Ovary (tissue), 9 donors: ENCODE measurements around the gene PELO. TPM values are rescaled to one million over a fixed set of nuclear protein-coding genes. Genes with fewer than 3 reads are reported as not detected.

Source experiments
- DNase-seq, 5 donors: peaks; one replicate each; pipeline ENCODE4 v3.0.0-alpha.2; 2019 to 2020
- H3K27ac ChIP-seq, 2 donors: fragments of 200-600 bp; one replicate each; pipeline versions ENCODE4 v1.5.1 to v1.8.0; 2019 to 2022
- H3K27me3 ChIP-seq: fragments of 200-600 bp; one replicate; pipeline ENCODE4 v1.8.0; 2022
- H3K36me3 ChIP-seq: fragments of 200-600 bp; sonication (generic); one replicate; pipeline ENCODE4 v1.5.1; 2019
- H3K4me1 ChIP-seq: one replicate; pipeline ENCODE4 v1.8.1; 2013; ENCODE audit warnings: mild to moderate bottlenecking, moderate library complexity; ENCODE audit not compliant: insufficient read depth
- H3K4me3 ChIP-seq: fragments of 200-600 bp; sonication (generic); one replicate; pipeline ENCODE4 v1.5.1; 2017
- H3K9me3 ChIP-seq, 2 donors: fragments of 200-600 bp in 1 of 2; sonication (generic) in 1 of 2; one replicate each; pipeline versions ENCODE4 v1.5.1 to v1.8.1; 2013 to 2019; ENCODE audit warnings: mild to moderate bottlenecking in 1 of 2, moderate library complexity in 1 of 2
- EP300 ChIP-seq: sonication (generic); formaldehyde crosslinking; IDR thresholded peaks from one replicate; pipeline ENCODE4 v1.6.1; 2017; ENCODE audit warnings: antibody characterized with exemption
- POLR2A ChIP-seq: fragments of 450-650 bp; IDR thresholded peaks from one replicate; pipeline ENCODE4 v1.6.1; 2017; ENCODE audit warnings: antibody characterized with exemption, mild to moderate bottlenecking, moderate library complexity
- WGBS, 3 donors: extraction: QIAGEN DNeasy Blood & Tissue Kit in 1 of 3; methylation state at CpG; one replicate each; pipeline versions ENCODE4 v1.1.5 to v1.1.7; 2013 to 2017; 5-methylcytosine and 5-hydroxymethylcytosine counted together
- intact Hi-C, 4 donors: fragments of 100-400 bp; cut with DNase I; formaldehyde crosslinking; loops; one replicate each; pipeline versions ENCODE4 v1.11.0 to v1.15.1; 2022 to 2023
- polyA plus RNA-seq, 2 donors: library from polyadenylated mRNA; stranded (reverse); fragments of 200-250 nt in 1 of 2; fragments of 350-450 nt in 1 of 2; fragmentation: Illumina TruSeq in 1 of 2; extraction: RNeasy Lipid Tissue Mini Kit (QIAGEN cat#74804) in 1 of 2; gene quantifications; one replicate each; pipeline ENCODE4 v1.2.3, GENCODE V29; 2013 to 2014
- total RNA-seq, 7 donors: library from RNA; depleted of rRNA in 2 of 7; stranded (reverse); fragments of >200 nt in 2 of 7; fragmentation: NEBNext Ultra II Directional in 3 of 7; extraction: Animal tissue kit (Norgen Biotek cat#: 25700) in 3 of 7; gene quantifications; one replicate each; pipeline versions ENCODE4 v1.1.0 to v1.2.4, GENCODE V29; 2016 to 2023
- TF ChIP-seq, protein P1 (sequence below), 3 donors: fragments of 450-650 bp in 2 of 3; fragments of 200-600 bp in 1 of 3; IDR thresholded peaks; one replicate each; pipeline versions ENCODE4 v1.5.1 to v1.8.0; 2016 to 2022; ENCODE audit warnings: antibody characterized with exemption in 3 of 3, mild to moderate bottlenecking in 1 of 3
- donor health status: DM: no; HTN: no; CAD: no; lungs with moderate emphysema.
- donor health status: DM: no; HTN: no; CAD: no.
- donor health status: Bipolar disorder and iron deficiency.
- donor health status: DM: yes; HTN: yes; CAD: no.
- donor health status: DM: no; HTN: no; CAD: no.
- donor health status: DM: yes; HTN: yes; CAD: no.

The PELO gene
- total and polyA plus RNA-seq, 9 donors: 6.3 to 19.0 (median 11.8) TPM

- H3K4me1 ChIP-seq: no peaks in the 10 kb centered on the region
- H3K4me3 ChIP-seq: no peak overlapping the region
- no peak overlapping the region for H3K27ac ChIP-seq
- no peaks in the 10 kb centered on the region for H3K27me3 ChIP-seq
- no peaks in the 10 kb centered on the region for H3K9me3 ChIP-seq
- no peaks in the 10 kb centered on the region for H3K36me3 ChIP-seq
- TF ChIP-seq EP300 (no peak), POLR2A (no peak)
- TF ChIP-seq, protein P1, sequence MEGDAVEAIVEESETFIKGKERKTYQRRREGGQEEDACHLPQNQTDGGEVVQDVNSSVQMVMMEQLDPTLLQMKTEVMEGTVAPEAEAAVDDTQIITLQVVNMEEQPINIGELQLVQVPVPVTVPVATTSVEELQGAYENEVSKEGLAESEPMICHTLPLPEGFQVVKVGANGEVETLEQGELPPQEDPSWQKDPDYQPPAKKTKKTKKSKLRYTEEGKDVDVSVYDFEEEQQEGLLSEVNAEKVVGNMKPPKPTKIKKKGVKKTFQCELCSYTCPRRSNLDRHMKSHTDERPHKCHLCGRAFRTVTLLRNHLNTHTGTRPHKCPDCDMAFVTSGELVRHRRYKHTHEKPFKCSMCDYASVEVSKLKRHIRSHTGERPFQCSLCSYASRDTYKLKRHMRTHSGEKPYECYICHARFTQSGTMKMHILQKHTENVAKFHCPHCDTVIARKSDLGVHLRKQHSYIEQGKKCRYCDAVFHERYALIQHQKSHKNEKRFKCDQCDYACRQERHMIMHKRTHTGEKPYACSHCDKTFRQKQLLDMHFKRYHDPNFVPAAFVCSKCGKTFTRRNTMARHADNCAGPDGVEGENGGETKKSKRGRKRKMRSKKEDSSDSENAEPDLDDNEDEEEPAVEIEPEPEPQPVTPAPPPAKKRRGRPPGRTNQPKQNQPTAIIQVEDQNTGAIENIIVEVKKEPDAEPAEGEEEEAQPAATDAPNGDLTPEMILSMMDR (IDR thresholded peaks at IDR 0.05): no peak
- intact Hi-C loops: no loop called here
- DNase-seq: no peak
Measured at GRCh38 chr5:52749666-52750065, 38.0 kb upstream of the PELO start.

DNA sequence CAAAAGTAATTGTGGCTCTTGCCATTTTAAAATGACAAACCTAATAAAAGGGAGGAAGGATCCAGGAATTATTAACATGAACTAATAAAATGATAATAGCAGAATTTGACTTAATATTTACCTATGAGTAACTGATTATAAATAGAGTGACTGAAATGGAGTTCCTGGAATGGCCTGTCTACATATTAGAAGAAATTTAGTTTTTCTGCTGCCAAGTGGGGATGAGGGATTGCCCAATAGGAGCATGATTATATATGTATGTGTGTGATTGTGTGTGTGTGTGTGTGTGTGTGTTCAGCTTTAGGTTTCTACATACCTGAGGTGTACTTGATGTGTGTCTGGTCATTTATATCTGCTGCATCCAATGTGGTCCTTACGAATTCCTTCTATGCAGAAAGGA lies 36.6 kb upstream of the PELO start:
- Histone ChIP-seq H3K27ac (no peak overlapping the region), H3K9me3 (no peaks in the 10 kb centered on the region), H3K27me3 (no peaks in the 10 kb centered on the region), H3K36me3 (no peaks in the 10 kb centered on the region), H3K4me1 (no peaks in the 10 kb centered on the region), H3K4me3 (no peak overlapping the region)
- DNase-seq: no peak
- intact Hi-C loops: no loop called here
- no peak for TF ChIP-seq EP300
- TF ChIP-seq POLR2A: no peak
- TF ChIP-seq, protein P1 (IDR thresholded peaks at IDR 0.05): no peak
- WGBS, 3 donors: 92 to 93% (median 92%) methylated on average over 1 of the region's 1 CpG

DNA sequence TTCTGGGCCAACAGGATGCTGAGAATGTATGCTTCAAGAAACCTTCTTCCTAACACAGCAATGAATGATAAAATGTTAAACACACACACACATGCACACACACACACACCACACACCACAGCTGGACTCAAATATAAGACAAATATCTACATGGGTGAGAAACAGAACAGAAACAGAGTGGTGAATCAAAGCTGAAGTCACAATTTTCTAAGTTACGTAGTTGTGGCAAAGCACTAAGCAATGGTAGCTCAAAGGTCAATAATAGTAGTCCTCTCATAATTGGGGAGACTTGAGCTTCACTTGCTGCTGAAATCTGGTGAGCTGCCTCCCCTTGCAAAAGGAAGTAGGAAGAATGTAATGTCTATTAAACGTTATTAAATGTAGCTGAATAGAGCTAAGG lies 33.7 kb upstream of the PELO start:
- 84 to 92% (median 86%) methylated on average over 2 of the region's 2 CpGs for WGBS, 3 donors
- intact Hi-C loops: no loop called here
- no peak for DNase-seq

DNA sequence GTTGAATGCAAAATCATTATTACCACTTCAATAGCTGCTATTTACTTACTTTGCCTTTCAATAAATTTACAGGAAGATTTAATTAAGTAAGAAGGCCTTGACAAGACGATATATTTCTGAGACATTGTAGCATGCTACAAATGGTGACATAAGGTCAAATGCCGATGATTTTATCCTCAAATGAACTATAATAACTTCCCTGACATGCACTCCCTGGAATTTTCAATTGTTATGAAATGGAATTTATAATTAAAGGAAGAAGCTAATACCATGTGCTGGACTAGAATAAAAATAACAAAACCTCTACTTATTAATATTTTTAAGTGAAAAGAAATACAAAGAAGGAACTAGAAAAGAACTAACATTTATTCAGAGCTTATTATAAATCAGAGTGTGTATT lies 30.2 kb upstream of the PELO start:
- no peak overlapping the region for H3K27ac ChIP-seq
- no peak for DNase-seq
- no peaks in the 10 kb centered on the region for H3K4me1 ChIP-seq
- no peaks in the 10 kb centered on the region for H3K36me3 ChIP-seq
- no peaks in the 10 kb centered on the region for H3K27me3 ChIP-seq
- no peak overlapping the region for H3K4me3 ChIP-seq
- H3K9me3 ChIP-seq: no peaks in the 10 kb centered on the region
- TF ChIP-seq EP300: no peak
- TF ChIP-seq POLR2A: no peak
- TF ChIP-seq, protein P1 (IDR thresholded peaks at IDR 0.05): no peak
- intact Hi-C loops: no loop called here
- WGBS, 3 donors: 22 to 45% (median 33%) methylated on average over 2 of the region's 2 CpGs

More for the DNA sequence above, 33.7 kb upstream of the PELO start:
- TF ChIP-seq, protein P1 (IDR thresholded peaks at IDR 0.05): no peak
- no peak for TF ChIP-seq POLR2A
- no peaks in the 10 kb centered on the region for H3K36me3 ChIP-seq
- H3K4me1 ChIP-seq: no peaks in the 10 kb centered on the region
- no peaks in the 10 kb centered on the region for H3K9me3 ChIP-seq
- no peaks in the 10 kb centered on the region for H3K27me3 ChIP-seq
- H3K27ac ChIP-seq: no peak overlapping the region
- no peak overlapping the region for H3K4me3 ChIP-seq

DNA sequence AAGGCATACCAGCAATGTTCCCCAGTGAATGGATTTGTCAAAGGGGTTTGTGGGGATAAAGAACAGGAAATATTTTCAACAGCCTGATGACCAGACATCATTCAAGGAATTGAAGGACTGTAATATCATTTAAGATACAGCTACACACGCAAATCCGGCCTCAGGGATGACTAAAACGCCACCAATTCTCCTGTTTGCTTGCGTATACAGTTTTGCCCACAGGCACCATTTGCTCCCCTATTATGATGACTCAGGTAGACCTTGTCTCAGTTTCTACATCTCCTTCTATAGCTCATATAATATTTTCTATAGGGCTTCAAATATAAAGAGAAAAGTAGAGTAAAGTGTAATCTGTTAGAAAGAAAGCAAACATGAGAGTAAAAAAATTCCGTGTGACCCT lies 29.7 kb upstream of the PELO start:
- 91 to 93% (median 93%) methylated on average over 5 of the region's 5 CpGs for WGBS, 3 donors
- no peaks in the 10 kb centered on the region for H3K27me3 ChIP-seq
- no peaks in the 10 kb centered on the region for H3K9me3 ChIP-seq
- H3K27ac ChIP-seq: no peak overlapping the region
- no peaks in the 10 kb centered on the region for H3K36me3 ChIP-seq
- no peaks in the 10 kb centered on the region for H3K4me1 ChIP-seq
- H3K4me3 ChIP-seq: no peak overlapping the region
- TF ChIP-seq, protein P1 (IDR thresholded peaks at IDR 0.05): no peak
- TF ChIP-seq POLR2A (no peak), EP300 (no peak)
- intact Hi-C loops: no loop called here
- DNase-seq: no peak
